Right lobe of liver (tissue), 4 donors: Measurements from ENCODE around the gene CSTF3.

ENCODE experiments used
- CTCF ChIP-seq, 4 donors: fragments of 200-600 bp in 3 of 4; fragments of 450-650 bp in 1 of 4; IDR thresholded peaks; one replicate each; pipeline versions ENCODE4 v1.5.1 to v1.8.0; 2016 to 2022; ENCODE audit warnings: antibody characterized with exemption in 4 of 4, mild to moderate bottlenecking in 2 of 4
- POLR2A ChIP-seq: fragments of 450-650 bp; IDR thresholded peaks from one replicate; pipeline ENCODE4 v1.6.1; 2017; ENCODE audit warnings: antibody characterized with exemption, mild to moderate bottlenecking
- donor health status: DM: no; HTN: no; CAD: no.
- donor health status: DM: no; HTN: no; CAD: no.
- donor health status: DM: no; HTN: yes; CAD: no.

GRCh38 chr11:33134276-33134675 is 27.0 kb downstream of the CSTF3 start:
- no peak for TF ChIP-seq CTCF (IDR thresholded peaks at IDR 0.05)
- TF ChIP-seq POLR2A = no peak
